ENCODE results near the gene SLC6A19.

SLC6A19 gene

DNA sequence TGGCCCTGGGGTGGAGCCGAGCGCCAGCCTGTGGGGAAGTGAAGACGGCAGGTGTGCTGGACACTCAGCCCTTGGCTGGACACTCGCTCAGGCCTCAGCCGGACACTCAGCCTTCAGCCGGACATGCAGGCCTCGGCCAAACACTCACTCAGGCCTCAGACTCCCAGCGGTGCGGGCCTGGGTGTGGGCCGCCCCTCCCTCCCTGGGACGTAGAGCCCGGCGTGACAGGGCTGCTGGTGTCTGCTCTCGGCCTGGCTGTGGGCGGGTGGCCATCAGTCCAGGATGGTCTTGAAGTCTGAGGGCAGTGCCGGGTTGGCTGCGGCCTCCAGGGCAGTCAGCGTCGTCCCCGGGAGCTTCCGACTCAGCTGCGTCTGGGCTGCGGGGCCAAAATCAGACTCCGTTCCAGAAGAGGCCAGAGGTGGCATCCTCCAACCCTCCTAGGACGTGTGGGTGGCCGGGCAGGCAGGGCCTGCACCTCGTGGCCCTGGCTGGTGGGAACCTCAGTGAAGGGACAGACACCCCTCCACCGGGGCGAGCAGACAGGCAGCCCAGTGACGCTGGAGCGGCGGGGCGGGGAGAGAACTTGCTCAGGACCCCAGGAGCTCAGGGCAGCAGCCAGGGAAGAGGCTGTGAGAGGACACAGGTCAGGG, 52.2 kb downstream of the SLC6A19 start:
- TF ChIP-seq, protein P1, sequence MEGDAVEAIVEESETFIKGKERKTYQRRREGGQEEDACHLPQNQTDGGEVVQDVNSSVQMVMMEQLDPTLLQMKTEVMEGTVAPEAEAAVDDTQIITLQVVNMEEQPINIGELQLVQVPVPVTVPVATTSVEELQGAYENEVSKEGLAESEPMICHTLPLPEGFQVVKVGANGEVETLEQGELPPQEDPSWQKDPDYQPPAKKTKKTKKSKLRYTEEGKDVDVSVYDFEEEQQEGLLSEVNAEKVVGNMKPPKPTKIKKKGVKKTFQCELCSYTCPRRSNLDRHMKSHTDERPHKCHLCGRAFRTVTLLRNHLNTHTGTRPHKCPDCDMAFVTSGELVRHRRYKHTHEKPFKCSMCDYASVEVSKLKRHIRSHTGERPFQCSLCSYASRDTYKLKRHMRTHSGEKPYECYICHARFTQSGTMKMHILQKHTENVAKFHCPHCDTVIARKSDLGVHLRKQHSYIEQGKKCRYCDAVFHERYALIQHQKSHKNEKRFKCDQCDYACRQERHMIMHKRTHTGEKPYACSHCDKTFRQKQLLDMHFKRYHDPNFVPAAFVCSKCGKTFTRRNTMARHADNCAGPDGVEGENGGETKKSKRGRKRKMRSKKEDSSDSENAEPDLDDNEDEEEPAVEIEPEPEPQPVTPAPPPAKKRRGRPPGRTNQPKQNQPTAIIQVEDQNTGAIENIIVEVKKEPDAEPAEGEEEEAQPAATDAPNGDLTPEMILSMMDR (IDR thresholded peaks at IDR 0.05; ENCODE audit: low read depth, low read length, missing control alignments) = no peak
- H3K4me3 ChIP-seq (ENCODE audit: low read depth, low read length) = no peak overlapping the region
- DNase-seq (ENCODE audit: low read depth) = no peak

DNA sequence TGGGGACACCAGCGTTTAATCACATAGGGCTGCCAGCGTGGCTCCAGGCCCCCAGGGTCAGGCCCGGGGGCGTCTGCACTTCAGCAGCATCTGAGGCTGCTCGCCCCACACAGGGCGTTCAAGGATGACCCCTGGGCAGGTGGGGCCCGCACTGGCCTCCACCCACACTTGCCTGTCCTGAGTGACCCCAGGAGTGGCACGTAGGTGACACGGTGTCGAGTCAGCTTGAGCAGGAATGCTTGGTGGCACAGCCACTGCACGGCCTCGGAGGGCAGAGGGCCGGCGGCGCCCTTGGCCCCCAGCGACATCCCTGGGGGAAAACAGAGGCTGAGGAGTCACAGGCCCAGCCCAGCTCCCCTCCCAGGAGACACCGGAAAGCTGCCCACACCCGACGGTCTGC, 52.8 kb downstream of the SLC6A19 start:
- DNase-seq (ENCODE audit: low read depth) = no peak
- TF ChIP-seq, protein P1 (IDR thresholded peaks at IDR 0.05; ENCODE audit: low read depth, low read length, missing control alignments) = no peak
- H3K4me3 ChIP-seq (ENCODE audit: low read depth, low read length) = no peak overlapping the region

DNA sequence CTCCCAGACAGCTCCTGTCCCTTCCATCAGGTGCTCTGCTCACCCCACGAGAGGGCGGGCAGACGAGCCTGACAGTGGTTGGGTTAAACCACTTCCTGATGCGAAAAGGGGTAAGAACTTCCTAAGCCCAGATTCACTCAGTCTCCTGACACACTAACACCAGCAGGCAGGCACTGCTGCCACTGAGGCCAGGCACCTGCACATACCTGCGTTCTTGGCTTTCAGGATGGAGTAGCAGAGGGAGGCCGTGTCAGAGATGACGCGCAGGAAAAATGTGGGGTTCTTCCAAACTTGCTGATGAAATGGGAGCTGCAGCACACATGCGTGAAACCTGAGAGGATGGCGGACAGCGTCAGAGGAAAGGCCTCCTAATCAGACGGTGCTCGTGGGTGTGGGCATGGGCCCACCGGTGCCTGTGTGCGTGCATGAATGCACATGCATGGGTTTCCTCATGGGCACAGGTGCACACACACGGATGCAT, 53.7 kb downstream of the SLC6A19 start:
- TF ChIP-seq, protein P1 (IDR thresholded peaks at IDR 0.05; ENCODE audit: low read depth, low read length, missing control alignments) = no peak
- H3K4me3 ChIP-seq (ENCODE audit: low read depth, low read length) = no peak overlapping the region
- no peak for DNase-seq (ENCODE audit: low read depth)

DNA sequence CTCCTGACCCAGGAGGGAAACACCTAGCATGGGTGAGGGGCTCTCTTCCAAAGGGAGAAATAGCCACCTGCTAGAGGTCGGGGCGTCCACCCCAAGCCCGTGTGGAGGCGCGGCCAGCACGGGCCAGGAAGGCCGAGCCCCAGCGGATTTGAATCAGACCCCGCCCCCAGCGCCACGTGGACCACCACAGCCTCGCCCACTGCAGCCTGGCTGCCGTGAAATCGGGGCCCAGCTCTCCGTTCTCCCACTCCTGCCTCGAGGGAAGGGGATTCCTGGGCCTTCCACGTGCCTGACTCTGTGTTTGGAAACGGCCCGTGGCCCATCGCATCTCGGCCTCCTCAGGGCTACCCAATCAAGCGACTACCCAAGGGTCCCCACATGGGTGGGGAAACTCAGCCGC, 55.4 kb downstream of the SLC6A19 start:
- TF ChIP-seq, protein P1 (IDR thresholded peaks at IDR 0.05; ENCODE audit: low read depth, low read length, missing control alignments) = no peak
- no peak for DNase-seq (ENCODE audit: low read depth)

DNA sequence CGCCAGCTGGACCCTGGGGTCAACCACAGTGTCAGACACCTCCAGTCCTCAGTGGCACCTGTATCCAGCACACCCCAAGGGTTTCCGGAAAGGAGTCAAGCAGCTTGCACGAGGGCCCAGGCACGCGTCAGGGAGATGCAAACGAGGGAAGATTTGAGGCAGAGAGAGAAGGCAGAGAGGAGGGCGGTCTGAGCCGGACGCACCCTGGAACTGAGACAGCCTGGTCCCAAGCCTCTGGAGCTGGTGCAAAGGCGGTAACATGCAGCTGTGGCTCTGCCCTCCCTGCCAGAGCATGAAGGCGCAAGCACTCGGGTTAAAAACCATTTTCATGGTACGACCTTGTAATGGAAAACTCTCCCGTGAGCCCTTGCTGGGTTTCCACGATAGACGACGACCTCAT, 56.0 kb downstream of the SLC6A19 start:
- TF ChIP-seq, protein P1 (IDR thresholded peaks at IDR 0.05; ENCODE audit: low read depth, low read length, missing control alignments) = no peak
- no peak for DNase-seq (ENCODE audit: low read depth)
- no peak overlapping the region for H3K4me3 ChIP-seq (ENCODE audit: low read depth, low read length)

More for the DNA sequence above, 55.4 kb downstream of the SLC6A19 start:
- no peak overlapping the region for H3K4me3 ChIP-seq (ENCODE audit: low read depth, low read length)

DNA sequence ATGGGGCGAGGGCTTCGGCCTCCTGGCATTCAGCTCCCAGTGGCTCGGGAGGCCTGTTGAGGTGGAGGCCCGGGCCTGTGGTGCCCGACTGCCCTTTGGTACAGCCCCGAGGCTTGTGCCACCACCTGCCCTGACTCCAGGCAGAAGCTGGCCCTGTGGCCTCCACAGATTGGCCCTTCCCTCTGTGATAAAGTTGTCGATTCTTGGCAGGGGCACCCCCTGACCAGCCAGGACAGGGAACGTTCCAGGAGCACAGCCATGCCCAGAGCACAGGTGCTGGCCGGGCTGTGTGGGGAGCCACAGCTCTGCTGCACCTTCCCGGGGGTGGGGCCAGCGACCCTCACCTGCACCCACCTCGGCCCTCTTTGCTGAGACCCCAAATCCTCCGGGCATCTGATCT, 56.4 kb downstream of the SLC6A19 start:
- TF ChIP-seq, protein P1 (IDR thresholded peaks at IDR 0.05; ENCODE audit: low read depth, low read length, missing control alignments) = no peak
- DNase-seq (ENCODE audit: low read depth) = no peak

More for the DNA sequence above, 56.4 kb downstream of the SLC6A19 start:
- H3K4me3 ChIP-seq (ENCODE audit: low read depth, low read length) = no peak overlapping the region
